Measurements from ENCODE around the gene GBGT1.

GBGT1 gene

GRCh38 chr9:133160742-133161546 lies 2.8 kb downstream of the GBGT1 start:
- DNase-seq: no peak

GRCh38 chr9:133158695-133159094 lies 5.0 kb downstream of the GBGT1 start:
- DNase-seq: no peak

- DNase-seq: no peak
Measured at GRCh38 chr9:133155156-133155555, 8.6 kb downstream of the GBGT1 start.

DNA sequence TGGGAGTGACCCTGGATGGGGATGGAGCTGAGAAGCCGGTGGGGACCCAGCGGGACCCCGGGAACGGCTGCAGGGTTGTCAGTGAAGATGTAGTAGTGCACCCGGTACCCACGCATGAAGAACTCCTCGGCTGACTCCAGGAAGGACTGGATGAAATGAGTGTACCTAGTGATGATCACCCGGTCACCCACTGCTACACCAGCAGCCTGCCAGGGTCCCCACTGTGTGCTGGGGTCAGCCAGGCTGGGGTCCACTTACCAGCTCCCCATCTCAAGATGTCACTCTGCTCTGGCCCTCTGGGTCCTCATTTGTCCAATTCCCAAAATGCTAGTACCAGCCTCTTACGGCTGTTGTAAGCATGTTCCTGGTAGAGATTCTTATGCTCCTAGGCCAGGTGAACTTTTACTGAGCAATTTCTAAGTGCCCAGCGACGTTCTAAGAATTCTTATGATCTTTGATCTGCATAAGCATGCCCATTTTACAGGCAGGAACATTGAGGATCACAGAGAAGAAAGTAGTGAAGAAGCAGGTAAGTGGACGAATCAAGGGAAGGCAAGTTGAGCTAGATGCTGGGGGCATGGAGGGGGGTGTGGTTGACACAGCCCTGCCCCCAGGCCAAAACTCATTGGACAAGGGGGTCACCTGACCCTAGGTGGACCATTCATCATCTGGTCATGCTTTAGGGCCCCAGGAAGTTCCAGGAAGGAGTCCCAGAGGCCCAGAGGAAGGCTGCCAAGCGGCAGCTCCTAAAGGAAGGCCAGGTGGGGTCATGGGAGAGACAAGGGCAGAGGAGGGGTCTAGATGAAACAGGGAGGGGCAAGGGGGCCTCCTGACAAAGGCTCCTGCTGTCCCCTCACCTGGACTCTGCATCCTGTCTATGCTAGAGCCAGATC lies 9.4 kb downstream of the GBGT1 start:
- no peak for DNase-seq

- no peak for DNase-seq
Measured at GRCh38 chr9:133153227-133154096, 10.3 kb downstream of the GBGT1 start.

DNA sequence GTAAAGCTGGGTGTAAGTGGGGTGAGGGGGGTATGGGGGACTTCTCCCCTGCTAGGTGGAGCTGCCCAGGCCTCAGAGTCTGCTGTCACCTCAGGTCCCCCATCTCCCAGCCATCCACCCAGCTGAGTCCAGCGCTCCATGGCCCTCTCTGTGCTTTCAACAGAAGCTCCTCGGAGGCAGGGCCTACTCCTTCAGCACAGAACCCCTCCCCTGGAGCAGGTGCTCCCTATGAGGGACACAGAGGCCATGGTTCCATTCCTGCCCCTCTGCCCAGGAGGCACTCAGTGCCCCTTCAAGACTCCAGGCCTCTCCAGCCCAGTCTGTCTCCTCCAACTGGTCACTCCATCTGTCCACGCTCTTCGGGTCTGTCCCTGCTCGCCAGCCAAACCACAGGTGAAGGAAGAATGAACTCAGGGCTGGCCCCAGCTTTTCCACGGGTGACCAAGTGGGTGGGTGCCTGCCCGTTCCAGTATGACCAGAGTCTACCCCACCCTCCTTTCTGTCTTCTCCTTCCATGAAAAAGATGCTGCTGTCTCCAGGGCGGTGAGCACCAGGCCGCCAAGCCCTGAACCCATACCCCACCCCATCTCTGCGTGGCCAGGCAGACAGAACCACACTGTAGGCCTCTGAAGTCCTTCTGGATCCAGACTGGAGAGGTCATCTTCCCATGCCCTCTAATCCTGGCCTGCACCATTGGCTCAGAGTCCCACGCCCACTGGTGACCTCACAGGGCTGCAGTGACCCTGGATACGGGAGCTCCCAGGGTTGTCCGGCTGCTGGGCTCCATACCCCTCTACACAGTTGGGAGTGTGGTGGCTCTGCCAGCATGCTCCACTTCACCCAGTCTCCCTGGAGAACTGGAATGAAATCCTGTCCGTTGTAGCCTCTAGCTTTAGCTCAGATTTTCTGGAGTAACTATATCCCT lies 11.9 kb downstream of the GBGT1 start:
- no peak for DNase-seq

- peak; percentile 18 for DNase-seq
Measured at GRCh38 chr9:133151041-133151440, 12.7 kb downstream of the GBGT1 start.

DNA sequence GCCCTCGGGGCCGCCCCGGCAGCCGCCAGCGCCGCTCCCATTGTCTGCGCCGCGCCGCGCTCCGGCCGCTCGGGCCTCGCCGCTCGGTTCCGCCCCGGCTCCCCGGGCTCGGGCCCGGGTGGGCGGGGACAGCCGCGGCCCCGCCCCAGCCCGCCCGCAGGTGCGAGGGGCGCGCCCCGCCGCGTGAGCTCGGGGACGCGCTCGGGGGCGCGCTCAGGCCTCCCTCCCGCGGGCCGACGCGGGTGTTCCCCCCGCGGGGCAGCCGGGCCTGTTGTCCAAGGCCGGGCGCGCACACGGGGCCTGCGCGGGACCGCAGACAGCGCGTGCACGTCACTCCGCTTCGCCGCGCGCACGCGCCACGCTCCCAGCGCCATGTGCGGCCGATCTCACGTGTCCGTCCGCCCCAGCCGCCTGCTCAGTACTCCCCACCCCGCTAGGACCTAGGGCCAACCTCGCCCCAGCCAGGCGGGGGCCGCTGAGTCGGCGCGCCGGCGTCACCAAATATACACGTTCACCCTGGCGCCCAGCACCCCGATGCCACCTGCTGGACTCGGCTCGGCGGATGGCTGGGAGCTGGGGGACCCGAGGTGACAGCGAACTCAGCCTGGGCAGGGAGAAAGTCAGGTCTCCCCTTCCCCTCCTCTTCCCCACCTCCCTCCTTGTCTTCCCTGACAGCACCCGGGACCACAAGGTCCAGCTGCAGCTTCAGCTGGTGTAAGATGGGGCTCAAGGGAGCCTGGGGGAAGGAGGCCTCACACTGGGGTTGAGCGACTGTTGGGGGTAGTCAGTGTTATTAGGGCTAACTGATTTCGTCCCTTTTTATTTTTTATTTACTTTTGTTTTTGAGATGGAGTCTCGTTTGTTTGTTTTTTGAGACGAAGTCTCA lies 14.3 kb downstream of the GBGT1 start:
- peak; percentile 88 for DNase-seq

DNA sequence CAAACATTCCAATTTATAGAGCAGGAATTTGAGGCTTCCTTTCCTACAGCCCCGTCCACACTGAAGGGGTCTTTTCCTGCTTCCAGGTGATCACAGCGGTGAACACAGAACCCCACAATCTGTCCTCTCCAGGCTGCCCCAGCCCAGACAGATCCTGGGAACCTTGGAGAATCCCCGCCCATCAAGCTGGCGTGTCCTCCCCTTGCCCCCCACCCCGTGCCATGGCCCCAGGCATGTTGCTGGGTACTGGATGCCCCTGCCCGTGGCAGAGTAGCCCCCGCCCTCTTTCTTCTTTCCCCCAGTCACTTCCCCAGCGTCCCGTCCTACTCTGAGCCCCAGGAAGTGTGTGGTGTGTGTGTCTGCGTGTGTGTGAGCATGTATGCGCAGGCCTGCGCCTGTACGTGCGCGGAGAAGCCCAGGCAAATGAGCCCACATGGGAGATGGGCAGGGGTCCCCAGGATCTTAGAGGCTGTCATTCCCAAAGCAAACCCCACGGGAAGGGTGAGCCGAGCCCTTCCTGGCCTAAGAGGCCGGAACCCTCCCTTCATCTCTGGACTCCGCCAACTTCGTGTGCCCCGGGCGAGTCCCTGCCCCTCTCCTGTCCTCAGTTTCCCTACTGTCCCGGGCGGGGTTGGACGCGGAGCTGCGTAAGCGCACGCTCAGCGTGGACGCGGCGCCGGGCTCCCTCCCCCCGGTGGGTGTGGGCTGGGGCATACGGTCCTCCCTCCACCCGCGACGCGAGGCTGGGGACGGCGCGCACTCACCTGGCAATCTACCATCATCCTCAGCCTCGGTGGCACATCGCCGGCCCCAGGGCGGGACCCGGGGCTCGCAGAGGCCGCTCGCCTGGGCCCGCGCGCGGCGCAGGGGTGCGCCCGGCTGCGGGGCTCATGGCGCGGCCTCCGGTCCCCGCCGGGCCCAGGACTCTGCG lies 15.2 kb downstream of the GBGT1 start:
- DNase-seq: peak; percentile 63

DNA sequence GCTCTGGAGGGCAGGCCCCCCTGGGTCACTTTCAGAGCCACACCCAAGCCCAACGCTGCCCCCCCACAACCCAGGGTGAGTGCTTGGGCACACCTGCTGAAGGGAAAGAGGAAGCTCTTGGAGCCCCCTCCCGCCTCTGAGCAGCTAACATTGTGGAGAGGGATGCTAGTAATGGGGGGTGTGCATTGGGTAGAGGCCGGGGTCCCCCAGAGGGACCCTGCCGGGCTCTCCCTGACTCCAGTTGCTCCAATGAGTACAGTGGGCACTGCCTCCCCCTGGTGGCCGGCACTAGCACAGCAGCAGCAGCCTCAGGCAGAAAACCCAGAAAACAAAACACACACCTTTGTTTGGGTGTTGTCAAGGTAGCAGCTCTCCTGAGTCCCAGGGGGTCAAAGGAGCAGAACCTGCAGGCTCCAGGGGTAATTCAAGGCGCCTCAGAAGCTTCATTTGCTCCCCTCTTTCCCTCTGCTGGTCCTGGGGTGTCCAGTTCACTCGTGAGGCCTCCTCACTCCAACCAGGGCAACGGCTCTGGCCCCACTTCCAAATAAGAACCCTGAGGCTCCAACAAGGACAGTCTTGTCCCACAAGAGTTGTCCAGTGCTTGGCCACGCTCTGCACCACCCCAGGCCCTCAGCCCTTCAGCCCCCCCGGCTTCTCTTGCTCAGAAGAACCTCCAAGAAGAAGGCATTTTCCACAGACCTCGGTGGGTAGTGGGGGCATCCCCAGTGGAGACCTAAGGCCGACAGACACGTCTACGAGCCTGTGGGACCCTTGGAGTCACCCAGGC lies 16.1 kb downstream of the GBGT1 start:
- DNase-seq: peak; percentile 81

DNA sequence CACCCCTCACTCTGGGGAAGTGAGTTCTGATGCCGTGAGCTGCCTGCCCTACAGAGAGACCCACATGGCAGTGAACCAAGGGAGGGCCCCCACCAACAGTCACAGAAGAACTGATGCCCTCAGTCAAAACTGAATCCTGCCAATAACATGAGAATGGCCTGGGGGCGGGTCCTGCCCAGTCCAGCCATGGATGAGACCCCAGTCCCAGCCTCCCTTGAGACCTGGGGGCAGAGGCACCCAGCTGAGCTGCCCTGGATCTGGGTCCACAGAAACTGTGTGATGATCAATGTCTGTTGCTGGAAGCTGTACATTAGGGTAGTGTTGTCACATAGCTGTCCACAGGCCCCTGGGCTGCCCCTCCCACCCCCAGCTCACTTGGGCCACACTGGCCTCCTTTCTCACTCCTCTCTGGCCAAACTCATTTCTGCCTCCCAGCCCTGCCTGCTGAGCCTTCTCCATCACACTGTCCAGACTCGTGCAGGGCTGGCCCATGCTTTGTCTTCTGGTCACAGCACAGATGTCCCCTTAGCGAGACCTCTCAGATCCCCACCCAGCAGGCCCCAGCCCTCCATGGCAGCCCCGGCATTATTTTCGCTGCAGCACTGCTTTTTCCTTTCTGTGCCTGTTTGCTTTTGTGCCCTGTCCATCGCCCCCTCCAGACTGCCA lies 16.8 kb downstream of the GBGT1 start:
- no peak for DNase-seq

DNA sequence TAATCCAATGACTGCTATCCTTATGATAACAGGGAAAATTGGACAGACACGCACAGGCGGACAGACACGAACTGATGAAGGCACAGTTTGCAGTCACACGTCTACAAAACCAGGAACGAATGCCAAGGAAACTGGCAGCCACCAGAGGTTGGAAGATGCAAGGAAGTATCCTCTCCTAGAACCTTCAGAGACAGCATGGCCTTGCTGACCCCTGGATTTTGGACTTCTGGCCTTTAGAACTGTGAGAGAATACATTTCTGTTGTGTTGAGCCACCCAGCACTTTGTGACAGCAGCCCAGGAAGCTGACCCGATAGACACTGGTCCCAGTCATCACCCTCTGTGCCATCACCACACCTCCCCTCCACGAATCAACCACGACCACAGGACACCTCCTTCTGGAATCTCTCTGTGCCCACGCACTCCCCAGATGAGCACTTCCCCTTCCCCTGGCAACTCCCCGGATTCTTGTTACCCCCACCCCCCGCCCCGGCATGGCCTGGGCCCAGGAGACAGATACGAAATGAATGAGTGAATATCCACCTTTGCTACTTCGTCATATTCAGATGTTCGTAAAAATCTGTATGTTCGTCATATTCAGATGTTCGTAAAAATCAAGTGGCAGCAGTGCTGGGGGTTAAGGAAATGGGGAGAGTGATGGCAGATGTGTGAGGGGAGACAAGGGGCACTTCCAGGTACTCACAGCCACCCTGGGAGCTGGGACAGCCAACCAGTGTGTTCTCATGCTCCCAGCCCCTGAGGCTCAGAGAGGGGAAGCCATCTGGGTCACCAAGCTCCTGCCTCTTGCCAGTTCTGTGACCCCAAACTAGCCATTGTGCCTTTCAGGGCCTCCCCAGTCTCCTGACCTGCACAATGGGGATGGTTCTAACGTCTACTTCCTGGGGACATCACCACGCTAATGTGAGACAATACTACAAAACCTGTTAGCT lies 18.5 kb downstream of the GBGT1 start:
- no peak for DNase-seq

DNA sequence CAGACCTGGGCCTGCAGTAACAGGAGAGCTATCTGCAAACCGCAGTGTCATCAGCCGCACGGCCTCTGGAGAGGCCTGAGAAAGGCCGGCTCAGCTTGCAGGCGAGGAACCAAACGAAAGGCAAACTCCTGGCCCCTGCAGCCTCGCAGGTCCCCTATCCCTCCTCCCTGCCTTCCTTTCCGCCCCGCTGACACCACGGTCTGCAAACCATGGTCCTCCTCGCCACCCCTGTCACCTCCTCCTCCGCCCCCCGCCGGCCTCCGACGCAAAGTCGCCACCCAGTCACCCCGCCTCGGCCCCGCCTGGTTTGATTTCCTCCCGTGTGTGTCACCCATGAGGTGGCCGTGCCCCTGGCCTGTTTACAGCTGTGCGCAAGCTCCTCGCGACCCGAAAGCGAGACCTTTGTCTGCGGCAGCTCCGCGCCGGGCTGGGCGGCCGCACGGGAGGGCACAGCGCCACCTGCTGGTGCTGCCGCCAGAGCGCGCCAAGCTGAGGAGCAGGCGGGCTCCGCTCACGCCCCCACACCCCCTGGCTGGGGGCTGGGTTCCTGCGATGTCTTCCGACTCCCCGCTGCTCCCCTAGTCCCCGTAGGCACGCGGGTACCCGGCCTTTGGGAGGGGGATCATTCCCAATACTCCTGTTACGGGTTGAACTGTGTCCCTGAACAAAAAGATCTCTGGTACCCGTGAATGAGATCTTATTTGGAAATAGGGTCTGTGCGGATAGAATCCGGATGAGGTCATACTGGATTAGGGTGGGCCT lies 19.4 kb downstream of the GBGT1 start:
- DNase-seq: peak; percentile 85

DNA sequence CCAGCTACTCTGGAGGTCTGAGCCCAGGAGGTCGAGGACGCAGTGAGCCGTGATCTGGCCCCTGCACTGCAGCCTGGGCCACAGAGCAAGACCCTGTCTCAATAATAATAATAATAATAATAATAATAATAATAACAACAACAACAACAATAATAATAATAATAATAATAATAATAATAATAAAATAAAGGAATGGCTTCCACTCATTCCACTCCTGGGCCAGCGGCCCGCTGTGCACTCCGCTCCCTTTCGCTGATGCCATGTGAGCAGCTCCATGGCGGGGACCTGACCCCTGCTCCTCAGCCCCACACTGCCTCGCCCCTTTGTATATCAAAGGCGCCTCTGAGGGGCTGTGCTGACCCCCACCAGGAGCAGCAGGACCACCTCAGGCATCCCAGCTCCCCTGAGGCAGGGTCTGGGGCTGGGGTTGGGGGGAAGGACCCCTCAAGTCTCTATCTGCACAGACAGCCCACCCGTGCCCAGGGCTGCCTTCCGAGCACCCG lies 20.0 kb downstream of the GBGT1 start:
- no peak for DNase-seq

DNA sequence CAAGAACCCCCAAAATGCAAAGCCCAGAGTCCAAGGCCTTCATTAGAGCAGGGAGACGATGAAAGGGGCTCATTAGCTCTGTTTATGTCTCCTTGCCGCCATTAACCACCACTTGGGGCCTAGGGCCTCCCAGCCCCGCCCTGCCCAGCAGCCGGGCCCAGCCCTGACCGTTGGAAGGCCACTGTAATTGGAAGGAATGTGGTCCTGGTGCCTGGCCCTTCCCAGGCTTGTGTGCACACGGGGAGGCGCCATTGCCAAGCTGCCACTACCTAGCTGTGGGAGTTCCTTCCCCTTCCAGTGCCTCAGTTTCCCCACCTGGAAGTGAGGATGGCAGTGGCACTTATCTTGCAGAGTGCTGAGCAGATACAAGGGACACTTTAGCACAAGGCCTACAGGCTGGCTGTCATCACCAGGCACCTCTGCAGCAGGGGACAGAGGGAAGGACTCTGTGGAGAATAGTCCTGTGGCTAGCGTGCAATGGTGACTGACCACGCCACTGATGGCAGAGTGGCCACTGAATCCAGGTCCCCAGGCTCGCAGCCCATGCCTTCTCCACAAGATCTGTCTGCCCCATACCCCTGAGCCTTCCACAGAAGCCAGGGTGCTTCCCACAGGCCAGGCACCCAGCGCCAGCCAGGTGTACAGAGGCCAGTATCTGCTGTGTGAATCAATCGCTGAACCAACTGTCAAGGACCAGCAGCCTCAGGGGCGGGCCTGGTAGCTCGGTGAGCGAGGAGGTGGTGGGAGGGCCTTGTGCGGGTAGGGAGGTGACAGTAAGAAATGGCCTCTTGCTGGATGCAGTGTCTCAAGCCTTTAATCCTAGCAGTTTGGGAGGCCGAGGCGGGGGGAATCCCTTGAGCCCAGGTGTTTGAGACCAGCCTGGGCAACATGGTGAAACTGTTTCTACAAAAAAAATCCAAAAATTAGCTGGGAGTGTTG lies 20.8 kb downstream of the GBGT1 start:
- DNase-seq: no peak
